ENCODE results near the gene DNAJB8. TPM values are rescaled to one million over a fixed set of nuclear protein-coding genes. Genes with fewer than 3 reads are reported as not detected.

DNAJB8 gene
- total and polyA plus RNA-seq, 8 donors, result not detected

DNA sequence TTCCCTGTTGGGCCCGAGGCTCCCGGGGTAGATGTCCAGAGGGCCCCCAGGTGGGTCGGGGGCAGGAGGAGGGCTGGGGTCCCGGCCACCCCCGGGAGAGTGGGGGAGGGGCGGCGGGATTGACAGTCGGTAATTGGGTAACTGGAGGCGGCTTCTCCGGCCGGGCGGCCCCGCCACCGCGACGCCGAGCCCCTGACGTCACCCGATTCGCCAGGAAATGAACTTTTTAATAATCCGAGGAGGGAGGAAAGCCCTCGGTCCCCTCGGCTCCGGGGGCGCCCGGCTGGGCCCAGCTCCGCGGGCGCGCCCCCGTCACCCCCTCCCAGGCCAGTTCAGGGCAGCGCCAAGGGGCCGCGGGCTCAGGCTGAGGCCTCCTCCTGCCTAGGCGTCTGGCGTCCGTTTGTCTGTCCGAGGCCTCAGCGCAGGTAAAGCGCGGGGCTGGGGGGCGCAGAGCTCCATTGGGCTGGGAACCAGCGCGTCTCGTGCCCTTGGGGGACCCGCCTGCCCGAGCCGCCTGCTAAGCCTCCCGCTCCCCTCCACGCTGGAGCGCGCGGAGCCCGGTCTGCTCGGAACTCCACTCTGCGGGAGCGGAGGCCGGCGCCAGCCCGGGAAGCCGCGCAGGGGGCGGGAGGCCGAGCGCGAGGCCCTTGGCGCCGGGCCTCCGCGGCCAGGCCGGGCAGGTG, 22.4 kb upstream of the DNAJB8 start:
- intact Hi-C loops (cut with DNase I), result no loop called here
- peak overlapping the region; percentile 41 to 59 for H3K4me3 ChIP-seq
- TF ChIP-seq, protein P1, sequence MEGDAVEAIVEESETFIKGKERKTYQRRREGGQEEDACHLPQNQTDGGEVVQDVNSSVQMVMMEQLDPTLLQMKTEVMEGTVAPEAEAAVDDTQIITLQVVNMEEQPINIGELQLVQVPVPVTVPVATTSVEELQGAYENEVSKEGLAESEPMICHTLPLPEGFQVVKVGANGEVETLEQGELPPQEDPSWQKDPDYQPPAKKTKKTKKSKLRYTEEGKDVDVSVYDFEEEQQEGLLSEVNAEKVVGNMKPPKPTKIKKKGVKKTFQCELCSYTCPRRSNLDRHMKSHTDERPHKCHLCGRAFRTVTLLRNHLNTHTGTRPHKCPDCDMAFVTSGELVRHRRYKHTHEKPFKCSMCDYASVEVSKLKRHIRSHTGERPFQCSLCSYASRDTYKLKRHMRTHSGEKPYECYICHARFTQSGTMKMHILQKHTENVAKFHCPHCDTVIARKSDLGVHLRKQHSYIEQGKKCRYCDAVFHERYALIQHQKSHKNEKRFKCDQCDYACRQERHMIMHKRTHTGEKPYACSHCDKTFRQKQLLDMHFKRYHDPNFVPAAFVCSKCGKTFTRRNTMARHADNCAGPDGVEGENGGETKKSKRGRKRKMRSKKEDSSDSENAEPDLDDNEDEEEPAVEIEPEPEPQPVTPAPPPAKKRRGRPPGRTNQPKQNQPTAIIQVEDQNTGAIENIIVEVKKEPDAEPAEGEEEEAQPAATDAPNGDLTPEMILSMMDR (IDR thresholded peaks at IDR 0.05), result no peak
- H3K4me1 ChIP-seq, result peaks cover 34 to 63% of the 10 kb centered on the region in 2 donors
- peak overlapping the region; percentile 79 to 83 for H3K27ac ChIP-seq
- ATAC-seq, result peak; percentile 13
- no peaks in the 10 kb centered on the region for H3K9me3 ChIP-seq
- no peaks in the 10 kb centered on the region for H3K36me3 ChIP-seq
- peaks cover 100% of the 10 kb centered on the region in 2 donors for H3K27me3 ChIP-seq
- DNase-seq, result peak in 2 of 4 donors; percentile 72 to 79

GRCh38 chr3:128488636-128488990, 21.9 kb upstream of the DNAJB8 start:
- intact Hi-C loops (cut with DNase I), result no loop called here
- H3K36me3 ChIP-seq, result no peaks in the 10 kb centered on the region
- DNase-seq, result no peak
- peak overlapping the region; percentile 79 to 83 for H3K27ac ChIP-seq
- no peaks in the 10 kb centered on the region for H3K9me3 ChIP-seq
- peaks cover 34 to 62% of the 10 kb centered on the region in 2 donors for H3K4me1 ChIP-seq
- H3K4me3 ChIP-seq, result peak overlapping the region; percentile 41 to 59
- TF ChIP-seq, protein P1 (IDR thresholded peaks at IDR 0.05), result no peak
- peak; percentile 2 for ATAC-seq
- H3K27me3 ChIP-seq, result peaks cover 100% of the 10 kb centered on the region in 2 donors

DNA sequence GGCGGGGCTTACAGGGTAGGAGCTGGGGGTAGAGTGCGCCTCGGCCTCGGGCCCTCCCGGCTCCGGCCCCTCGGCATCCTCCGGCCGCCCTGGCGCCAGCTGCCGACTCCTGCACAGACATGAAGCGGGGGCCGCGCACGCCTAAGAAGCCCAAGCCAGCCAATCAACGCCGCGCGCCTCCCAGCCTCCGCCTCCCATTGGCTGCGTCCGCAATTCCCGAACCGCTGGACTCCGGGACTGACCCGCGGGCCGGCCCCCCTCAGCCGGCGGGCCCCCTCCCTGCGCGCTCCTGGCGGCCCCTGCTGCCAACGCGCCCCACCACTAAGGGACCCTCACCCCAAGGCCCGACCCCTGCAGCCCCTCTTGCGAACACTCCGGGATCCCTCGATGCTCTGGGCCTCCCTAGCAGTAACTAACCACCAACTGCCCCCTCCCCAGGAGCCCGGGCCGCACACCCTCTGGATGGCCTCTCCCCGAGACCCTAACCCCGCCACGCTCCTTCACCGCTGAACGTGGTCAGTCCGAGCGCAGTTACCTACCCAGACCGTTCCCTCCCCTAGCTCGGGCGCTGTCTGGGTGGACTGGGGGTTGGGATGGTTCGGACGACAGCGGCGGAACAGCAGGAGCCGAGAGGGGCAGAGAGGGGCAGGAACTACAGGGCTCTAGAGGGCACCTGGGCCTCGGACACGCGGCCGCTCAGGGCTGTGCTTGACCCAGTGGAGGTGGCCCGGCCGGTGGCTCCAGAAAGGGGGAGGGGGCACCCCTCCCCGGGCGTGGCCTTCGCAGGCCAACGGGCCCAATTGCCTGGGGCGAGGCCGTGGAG, 21.3 kb upstream of the DNAJB8 start:
- peaks cover 100% of the 10 kb centered on the region in 2 donors for H3K27me3 ChIP-seq
- no peaks in the 10 kb centered on the region for H3K9me3 ChIP-seq
- peaks cover 34 to 57% of the 10 kb centered on the region in 2 donors for H3K4me1 ChIP-seq
- DNase-seq (peak; percentile 66 to 87 (median 78)), ATAC-seq (peak; percentile 69)
- TF ChIP-seq, protein P1 (IDR thresholded peaks at IDR 0.05), result no peak
- peak overlapping the region; percentile 79 to 83 for H3K27ac ChIP-seq
- no peaks in the 10 kb centered on the region for H3K36me3 ChIP-seq
- H3K4me3 ChIP-seq, result peak overlapping the region; percentile 41 to 59
- intact Hi-C loops (cut with DNase I), result no loop called here

- Histone ChIP-seq H3K36me3 (no peaks in the 10 kb centered on the region), H3K4me1 (peaks cover 34 to 57% of the 10 kb centered on the region in 2 donors), H3K27me3 (peaks cover 98 to 100% of the 10 kb centered on the region in 2 donors), H3K27ac (peak overlapping the region in 1 of 2 donors; percentile 83), H3K4me3 (peak overlapping the region; percentile 41 to 59), H3K9me3 (no peaks in the 10 kb centered on the region)
- ATAC-seq (no peak), DNase-seq (no peak)
- intact Hi-C loops (cut with DNase I), result no loop called here
- TF ChIP-seq, protein P1 (IDR thresholded peaks at IDR 0.05), result no peak
These were observed 20.8 kb upstream of the DNAJB8 start for GRCh38 chr3:128487538-128487812.

Measured in left lung (tissue), 10 donors.